Stimulated activated CD8-positive, alpha-beta memory T cell treated with anti-CD3 and anti-CD28 coated beads, Interleukin-12 subunit alpha, Interleukin-12 subunit beta, amount 100 ng/mL, for 4 hours (primary cell): ENCODE data around the gene LRWD1.
A peak's percentile ranks its signal among the peaks of the same experiment; 100 is the strongest.
"Not testable (repeated sequence)": the region's sequence is repeated elsewhere in the genome, so short reads cannot be mapped to it uniquely, and the experiment has no call there.

Experiments used
- DNase-seq: peaks from one replicate; pipeline ENCODE4 v3.0.0-alpha.2; 2020; ENCODE audit warnings: low read depth

Gene LRWD1

DNA sequence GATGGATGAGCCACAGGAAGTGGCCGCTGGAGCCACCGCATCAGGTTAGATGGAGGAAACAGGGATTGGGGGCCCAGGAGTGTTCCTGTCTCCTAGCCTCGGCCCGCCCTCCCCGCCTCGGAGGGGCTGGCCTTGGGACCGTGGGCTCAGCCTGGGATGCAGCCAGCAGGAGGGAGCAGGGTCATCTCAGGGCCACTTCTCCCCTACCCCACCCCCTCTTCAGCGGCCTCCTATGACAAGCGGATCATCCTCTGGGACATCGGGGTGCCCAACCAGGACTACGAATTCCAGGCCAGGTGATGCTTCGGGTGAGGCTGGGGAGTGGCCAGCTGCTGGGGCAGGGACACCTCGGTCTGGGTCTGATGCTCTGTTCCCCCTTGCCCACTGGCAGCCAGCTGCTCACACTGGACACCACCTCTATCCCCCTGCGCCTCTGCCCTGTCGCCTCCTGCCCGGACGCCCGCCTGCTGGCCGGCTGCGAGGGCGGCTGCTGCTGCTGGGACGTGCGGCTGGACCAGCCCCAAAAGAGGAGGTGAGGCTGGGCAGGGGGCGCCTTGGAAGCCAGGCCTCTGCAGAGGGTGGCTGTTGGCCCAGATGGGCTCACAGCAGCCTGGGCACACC, 4.7 kb downstream of the LRWD1 start:
- no peak for DNase-seq

DNA sequence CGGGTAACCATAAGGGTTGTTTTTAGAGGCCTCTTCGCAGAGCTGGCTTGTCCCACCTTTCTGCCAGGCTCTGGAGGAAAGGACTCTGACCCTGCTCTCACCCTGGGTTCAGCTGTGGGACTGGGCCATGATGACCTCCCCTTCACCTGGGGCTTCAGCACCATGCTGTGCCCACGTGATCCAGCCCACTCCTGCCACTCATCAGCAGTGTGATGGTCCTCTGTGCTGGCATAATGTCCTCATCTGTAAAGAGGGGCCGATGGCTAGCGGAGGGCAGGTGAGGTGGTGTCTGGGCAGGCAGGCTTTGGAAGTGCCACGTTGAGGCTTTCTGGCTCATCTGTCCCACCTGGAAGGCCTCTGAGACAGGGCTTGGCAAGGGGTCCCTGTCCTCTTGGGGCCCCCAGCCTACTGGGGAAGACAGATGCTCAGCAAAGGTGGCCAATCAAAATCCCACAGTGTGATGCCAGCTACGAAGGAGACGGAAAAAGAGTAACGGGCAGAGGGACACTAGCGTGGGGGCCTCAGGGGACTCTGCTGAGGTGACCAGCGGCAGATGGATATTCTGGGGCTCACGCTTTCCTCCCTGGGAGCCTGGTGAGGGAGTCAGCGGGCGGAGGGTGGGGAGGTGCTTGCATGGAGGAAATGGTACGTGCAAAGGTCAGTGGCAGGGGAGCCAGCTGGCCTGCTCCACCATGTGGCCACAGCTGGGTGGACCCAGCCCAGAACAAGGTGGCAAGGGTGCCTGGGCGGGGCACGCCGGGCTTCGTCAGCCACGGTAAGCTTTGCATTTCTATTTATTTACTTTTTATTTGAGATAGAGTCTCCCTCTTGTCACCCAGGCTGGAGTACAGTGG, 5.4 kb downstream of the LRWD1 start:
- DNase-seq, result no peak

- no peak for DNase-seq
These were observed 7.0 kb downstream of the LRWD1 start for GRCh38 chr7:102471791-102472125.

DNA sequence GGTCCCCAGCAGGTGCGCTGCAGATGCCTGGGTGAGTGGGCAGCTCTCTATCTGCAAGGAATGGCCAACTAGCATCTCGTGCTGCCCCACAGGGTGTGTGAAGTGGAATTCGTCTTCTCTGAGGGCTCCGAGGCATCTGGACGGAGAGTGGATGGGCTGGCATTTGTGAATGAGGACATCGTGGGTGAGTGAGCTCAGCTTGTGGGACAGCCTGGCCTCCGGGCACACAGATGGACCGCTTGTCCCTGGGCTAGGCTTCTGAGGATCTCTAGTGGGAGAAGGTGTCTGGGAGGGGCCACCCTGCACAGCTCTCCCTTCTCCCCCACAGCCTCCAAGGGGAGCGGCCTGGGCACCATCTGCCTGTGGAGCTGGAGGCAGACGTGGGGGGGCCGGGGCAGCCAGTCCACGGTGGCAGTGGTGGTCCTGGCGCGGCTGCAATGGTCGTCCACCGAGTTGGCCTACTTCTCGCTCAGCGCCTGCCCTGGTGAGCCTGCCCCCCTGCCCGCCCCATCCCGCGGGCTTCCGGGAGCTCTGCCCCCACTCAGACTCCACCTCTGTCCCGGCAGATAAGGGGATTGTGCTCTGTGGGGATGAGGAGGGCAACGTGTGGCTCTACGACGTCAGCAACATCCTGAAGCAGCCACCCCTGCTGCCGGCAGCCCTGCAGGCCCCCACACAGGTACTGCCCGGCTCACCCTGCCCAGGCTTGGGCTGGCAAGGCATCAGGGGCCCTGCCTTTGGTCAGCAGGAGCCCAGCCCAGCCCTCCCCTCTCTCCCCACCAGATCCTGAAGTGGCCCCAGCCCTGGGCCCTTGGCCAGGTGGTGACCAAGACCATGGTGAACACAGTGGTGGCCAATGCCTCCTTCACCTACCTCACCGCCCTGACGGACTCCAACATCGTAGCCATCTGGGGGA, 7.6 kb downstream of the LRWD1 start:
- no peak for DNase-seq

GRCh38 chr7:102473271-102473991, 8.6 kb downstream of the LRWD1 start:
- no peak for DNase-seq

GRCh38 chr7:102474116-102474515, 9.3 kb downstream of the LRWD1 start:
- DNase-seq, result not testable (repeated sequence)

DNA sequence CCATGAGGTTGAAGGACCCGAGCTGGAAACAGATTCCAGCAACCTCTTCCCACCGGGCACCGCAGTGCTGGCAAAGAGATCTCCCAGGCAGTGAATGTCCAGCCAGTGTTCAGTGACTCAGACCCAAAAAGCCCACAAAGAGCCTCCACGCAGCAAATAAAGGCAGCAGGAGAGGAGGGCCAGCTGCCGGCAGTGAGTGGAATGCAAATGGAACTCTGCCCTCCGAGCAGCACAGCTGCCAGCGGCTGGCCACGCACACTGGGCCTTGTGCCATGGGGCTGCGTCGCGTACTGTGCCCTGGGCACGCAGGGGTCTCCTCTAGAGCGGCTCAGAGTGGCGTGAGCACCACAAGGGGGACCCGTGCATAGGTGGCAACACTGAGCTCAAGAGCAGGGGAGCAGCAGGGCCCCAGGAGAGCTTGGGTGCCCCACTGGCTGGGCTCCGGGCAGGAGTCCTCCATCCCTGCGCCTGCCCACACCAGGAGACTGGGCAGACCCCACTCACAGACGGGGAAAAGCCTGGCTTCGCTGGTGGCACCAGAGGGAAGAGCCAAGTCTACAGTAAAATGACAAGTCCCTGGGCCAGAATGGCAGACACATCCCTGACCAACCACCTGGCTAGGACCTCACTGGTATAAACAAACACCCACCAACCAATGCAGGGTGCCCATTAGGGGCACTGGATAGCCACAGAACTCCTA, 10.1 kb downstream of the LRWD1 start:
- DNase-seq, result not testable (repeated sequence)

GRCh38 chr7:102478314-102479208, 13.8 kb downstream of the LRWD1 start, which contains the start of gene POLR2J:
TSS of gene POLR2J (minus strand) at chr7:102478922. CDS start at chr7:102478860, 62 bp downstream.
- peak; percentile 98 for DNase-seq

GRCh38 chr7:102479209-102479584, 14.4 kb downstream of the LRWD1 start:
- not testable (repeated sequence) for DNase-seq

- DNase-seq, result not testable (repeated sequence)
These were observed 15.3 kb downstream of the LRWD1 start for GRCh38 chr7:102479982-102480637.

- DNase-seq, result not testable (repeated sequence)
These were observed 17.2 kb downstream of the LRWD1 start for GRCh38 chr7:102481962-102482361.

- not testable (repeated sequence) for DNase-seq
These were observed 19.5 kb downstream of the LRWD1 start for GRCh38 chr7:102484317-102484716.

- not testable (repeated sequence) for DNase-seq
These were observed 25.8 kb downstream of the LRWD1 start for GRCh38 chr7:102490529-102491075.

- DNase-seq, result not testable (repeated sequence)
These were observed 28.6 kb downstream of the LRWD1 start for GRCh38 chr7:102493220-102493935.

DNA sequence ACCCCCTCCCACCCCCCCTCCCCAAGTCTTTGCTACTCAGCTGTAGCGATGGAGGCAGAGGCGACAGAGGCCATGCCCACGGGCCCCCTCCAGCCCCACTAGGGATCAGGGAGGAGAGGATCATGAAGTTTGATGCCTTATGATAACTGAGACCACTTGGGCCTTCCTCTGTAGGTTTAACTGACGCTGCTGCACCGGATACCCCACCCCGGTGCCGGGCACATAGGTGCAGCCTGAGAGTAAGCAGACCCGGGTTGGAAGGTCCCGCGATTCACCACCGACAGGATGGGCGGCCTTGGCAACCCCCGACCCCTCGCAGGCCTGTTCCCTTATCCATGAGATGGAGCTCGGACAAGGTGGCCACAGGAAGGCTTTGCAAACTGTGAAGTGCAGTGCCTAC, 29.2 kb downstream of the LRWD1 start:
- DNase-seq, result not testable (repeated sequence)

GRCh38 chr7:102494473-102495149, 29.8 kb downstream of the LRWD1 start:
- DNase-seq, result not testable (repeated sequence)

DNA sequence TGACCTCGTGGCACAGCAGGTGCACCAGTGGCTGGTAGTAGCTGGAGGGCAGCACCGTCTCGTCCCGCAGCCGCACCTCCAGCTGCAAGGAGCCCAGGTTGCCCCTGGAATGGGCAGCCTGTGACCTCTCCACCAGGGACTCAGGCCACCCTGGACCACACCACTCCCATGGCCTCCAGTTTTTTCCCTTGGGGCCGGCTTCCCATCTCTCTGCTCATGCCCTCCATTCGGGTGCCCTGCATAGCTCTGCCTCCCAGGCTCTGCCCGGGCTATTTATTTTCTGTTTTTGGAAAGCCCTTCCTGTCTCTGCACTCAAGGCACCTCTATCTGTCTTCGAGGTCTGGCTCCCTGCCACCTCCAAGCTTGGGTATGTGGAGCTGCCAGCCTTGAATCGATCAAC, 32.1 kb downstream of the LRWD1 start:
- not testable (repeated sequence) for DNase-seq

DNA sequence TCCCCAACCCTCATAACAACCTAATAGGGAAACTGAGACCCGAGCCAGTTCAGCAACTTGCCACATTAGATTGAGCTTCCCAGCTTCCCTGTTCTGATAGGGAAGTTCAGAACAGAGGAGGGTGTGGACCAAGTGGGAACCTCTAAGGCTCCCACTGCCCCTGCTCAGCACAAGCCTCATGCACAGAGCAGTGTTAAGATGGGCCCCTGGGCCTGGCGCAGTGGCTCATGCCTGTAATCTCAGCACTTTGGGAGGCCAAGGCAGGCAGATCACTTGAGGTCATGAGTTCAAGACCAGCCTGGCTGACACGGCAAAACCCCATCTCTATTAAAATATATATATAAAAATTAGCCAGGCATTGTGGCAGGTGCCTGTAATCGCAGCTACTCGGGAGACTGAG, 32.5 kb downstream of the LRWD1 start:
- DNase-seq, result not testable (repeated sequence)
